ENCODE results near the gene APOC1. TPM values are rescaled to one million over a fixed set of nuclear protein-coding genes. Genes with fewer than 3 reads are reported as not detected.

The APOC1 gene
- total RNA-seq, 1 donor from 2014 or later = 6,817 TPM

GRCh38 chr19:44954278-44954648, 39.9 kb downstream of the APOC1 start:
- peak; percentile 2 for ATAC-seq
- DNase-seq (ENCODE audit: low spot score) = no peak

- ATAC-seq (peak; percentile 77), DNase-seq (ENCODE audit: low spot score) (peak; percentile 96)
Observed at GRCh38 chr19:44954649-44955504, 40.5 kb downstream of the APOC1 start, which contains the start of gene CLPTM1. CLPTM1 (plus strand) TSS chr19:44955380; CDS start chr19:44955396, 16 bp downstream.

- ATAC-seq = peak; percentile 6
- no peak for DNase-seq (ENCODE audit: low spot score)
Observed at GRCh38 chr19:44955505-44956439, 41.4 kb downstream of the APOC1 start.

- ATAC-seq = no peak
- no peak for DNase-seq (ENCODE audit: low spot score)
Observed at GRCh38 chr19:44957526-44957925, 43.1 kb downstream of the APOC1 start.

GRCh38 chr19:44958090-44958489, 43.7 kb downstream of the APOC1 start:
- ATAC-seq = no peak

GRCh38 chr19:44959691-44960090, 45.3 kb downstream of the APOC1 start:
- ATAC-seq (no peak), DNase-seq (ENCODE audit: low spot score) (no peak)

More at GRCh38 chr19:44958090-44958489, 43.7 kb downstream of the APOC1 start:
- no peak for DNase-seq (ENCODE audit: low spot score)

GRCh38 chr19:44960906-44961728, 46.7 kb downstream of the APOC1 start:
- DNase-seq (ENCODE audit: low spot score) (no peak), ATAC-seq (no peak)

GRCh38 chr19:44961821-44962220, 47.4 kb downstream of the APOC1 start:
- no peak for ATAC-seq
- DNase-seq (ENCODE audit: low spot score) = no peak

- ATAC-seq (no peak), DNase-seq (ENCODE audit: low spot score) (no peak)
Observed at GRCh38 chr19:44968118-44968517, 53.7 kb downstream of the APOC1 start.

- ATAC-seq (no peak), DNase-seq (ENCODE audit: low spot score) (no peak)
Observed at GRCh38 chr19:44968670-44969069, 54.3 kb downstream of the APOC1 start.

Other genes with a start within 250 kb of the APOC1 start
- gene CEACAM19, start 243.1 kb upstream of the APOC1 start, total RNA-seq = 5.6 TPM
- gene CEACAM16, start 215.5 kb upstream of the APOC1 start, total RNA-seq = not detected
- gene BCL3, start 165.9 kb upstream of the APOC1 start, total RNA-seq = 30.8 TPM
- gene CBLC, start 136.7 kb upstream of the APOC1 start, total RNA-seq = 14.0 TPM
- gene BCAM, start 105.5 kb upstream of the APOC1 start, total RNA-seq = 40.7 TPM
- 70.4 TPM for gene NECTIN2, start 68.3 kb upstream of the APOC1 start, total RNA-seq
- gene TOMM40, start 23.4 kb upstream of the APOC1 start, total RNA-seq = 28.8 TPM
- 5,009 TPM for gene APOE, start 8.8 kb upstream of the APOC1 start, total RNA-seq
- gene APOC4, start 27.6 kb downstream of the APOC1 start, total RNA-seq = 297 TPM
- 1,677 TPM for gene APOC2, start 31.4 kb downstream of the APOC1 start, total RNA-seq
- gene CLPTM1, start 40.8 kb downstream of the APOC1 start, total RNA-seq = 92.6 TPM
- 1.5 TPM for gene RELB, start 86.9 kb downstream of the APOC1 start, total RNA-seq
- gene CLASRP, start 124.4 kb downstream of the APOC1 start, total RNA-seq = 50.5 TPM
- gene ZNF296, start 161.9 kb downstream of the APOC1 start, total RNA-seq = 0.35 TPM
- 11.7 TPM for gene GEMIN7, start 164.7 kb downstream of the APOC1 start, total RNA-seq
- 11.3 TPM for gene PPP1R37, start 178.6 kb downstream of the APOC1 start, total RNA-seq
- not detected for gene NKPD1, start 246.4 kb downstream of the APOC1 start, total RNA-seq

Data from left lobe of liver (tissue), 2 donors.